GM18517 (cell line): ENCODE data around the gene ERN1.

Experiments
- ATAC-seq: cut with Tn5 transposase; IDR thresholded peaks from one replicate; pipeline ENCODE4 v1.9.1; 2021; ENCODE audit warnings: mild to moderate bottlenecking, moderate library complexity; ENCODE audit not compliant: unreplicated experiment

The ERN1 gene

GRCh38 chr17:63996430-63997182 lies 133.3 kb downstream of the ERN1 start:
- ATAC-seq = no peak

- ATAC-seq = no peak
Measured at GRCh38 chr17:63995626-63996025, 134.3 kb downstream of the ERN1 start.

- ATAC-seq = no peak
Measured at GRCh38 chr17:63993368-63993985, 136.5 kb downstream of the ERN1 start.

GRCh38 chr17:63991611-63992010 lies 138.3 kb downstream of the ERN1 start:
- ATAC-seq = no peak

- ATAC-seq = no peak
Measured at GRCh38 chr17:63989622-63990345, 140.2 kb downstream of the ERN1 start.
